WTC11 (cell line): Measurements from ENCODE around the gene TREH. TPM values are rescaled to one million over a fixed set of nuclear protein-coding genes. Genes with fewer than 3 reads are reported as not detected.

Experiments used
- AFF4 ChIP-seq: sonication (generic); formaldehyde crosslinking; IDR thresholded peaks from 2 replicates; pipeline ENCODE4 v1.8.1; 2023; ENCODE audit warnings: mild to moderate bottlenecking, missing genetic modification reagents, borderline replicate concordance
- ATF1 ChIP-seq: sonication (generic); formaldehyde crosslinking; IDR thresholded peaks from 2 replicates; pipeline ENCODE4 v1.8.1; 2023; ENCODE audit warnings: mild to moderate bottlenecking, moderate library complexity, missing genetic modification reagents
- CREB1 ChIP-seq: sonication (generic); formaldehyde crosslinking; IDR thresholded peaks from 2 replicates; pipeline ENCODE4 v1.8.0; 2023; ENCODE audit warnings: mild to moderate bottlenecking, missing genetic modification reagents
- CREM ChIP-seq: sonication (generic); formaldehyde crosslinking; IDR thresholded peaks from 2 replicates; pipeline ENCODE4 v1.8.1; 2022; ENCODE audit warnings: mild to moderate bottlenecking, missing genetic modification reagents, moderate library complexity
- ELF4 ChIP-seq: sonication (generic); formaldehyde crosslinking; IDR thresholded peaks from 2 replicates; pipeline ENCODE4 v1.8.1; 2022; ENCODE audit warnings: low read depth, mild to moderate bottlenecking, moderate library complexity, missing genetic modification reagents
- EMX1 ChIP-seq: fragments of 250-450 bp; sonication (Bioruptor Pico); IDR thresholded peaks from 2 replicates; pipeline ENCODE4 v1.8.0; 2021; ENCODE audit warnings: mild to moderate bottlenecking
- ESRRA ChIP-seq: sonication (generic); formaldehyde crosslinking; IDR thresholded peaks from 2 replicates; pipeline ENCODE4 v1.8.1; 2022; ENCODE audit warnings: mild to moderate bottlenecking, missing genetic modification reagents, borderline replicate concordance
- FOXP1 ChIP-seq: sonication (generic); formaldehyde crosslinking; IDR thresholded peaks from 2 replicates; pipeline ENCODE4 v1.8.0; 2022; ENCODE audit warnings: missing genetic modification reagents, mild to moderate bottlenecking, moderate library complexity, borderline replicate concordance
- NFYB ChIP-seq: sonication (generic); formaldehyde crosslinking; conservative IDR thresholded peaks from 2 replicates; pipeline ENCODE4 v1.8.0; 2022; ENCODE audit warnings: low read depth, missing genetic modification reagents
- NR2C2 ChIP-seq: sonication (generic); formaldehyde crosslinking; IDR thresholded peaks from 2 replicates; pipeline ENCODE4 v1.8.0; 2022; ENCODE audit warnings: mild to moderate bottlenecking, missing genetic modification reagents
- OVOL2 ChIP-seq: fragments of 250-450 bp; sonication (Bioruptor Pico); IDR thresholded peaks from 2 replicates; pipeline ENCODE4 v1.9.0; 2021; ENCODE audit warnings: mild to moderate bottlenecking, borderline replicate concordance
- PRRX2 ChIP-seq: fragments of 250-450 bp; sonication (Bioruptor Pico); IDR thresholded peaks from 2 replicates; pipeline ENCODE4 v1.8.0; 2021; ENCODE audit warnings: mild to moderate bottlenecking
- RELA ChIP-seq: sonication (generic); formaldehyde crosslinking; IDR thresholded peaks from 2 replicates; pipeline ENCODE4 v1.8.1; 2022; ENCODE audit warnings: missing genetic modification reagents, mild to moderate bottlenecking, borderline replicate concordance
- RORB ChIP-seq: fragments of 250-450 bp; sonication (Bioruptor Pico); IDR thresholded peaks from 2 replicates; pipeline ENCODE4 v1.9.0; 2021; ENCODE audit warnings: mild to moderate bottlenecking
- SMAD3 ChIP-seq: sonication (generic); formaldehyde crosslinking; IDR thresholded peaks from 2 replicates; pipeline ENCODE4 v1.8.0; 2022; ENCODE audit warnings: missing genetic modification reagents, mild to moderate bottlenecking, borderline replicate concordance
- SMAD4 ChIP-seq: sonication (generic); formaldehyde crosslinking; IDR thresholded peaks from 2 replicates; pipeline ENCODE4 v1.8.0; 2022; ENCODE audit warnings: mild to moderate bottlenecking, missing genetic modification reagents
- SOX15 ChIP-seq: fragments of 250-450 bp; sonication (Bioruptor Pico); IDR thresholded peaks from 2 replicates; pipeline ENCODE4 v1.9.0; 2021; ENCODE audit warnings: mild to moderate bottlenecking
- SP1 ChIP-seq: sonication (generic); formaldehyde crosslinking; conservative IDR thresholded peaks from 2 replicates; pipeline ENCODE4 v1.8.1; 2022; ENCODE audit warnings: missing genetic modification reagents
- TCF7 ChIP-seq: sonication (generic); formaldehyde crosslinking; IDR thresholded peaks from 2 replicates; pipeline ENCODE4 v1.8.0; 2022; ENCODE audit warnings: mild to moderate bottlenecking, low read depth, missing genetic modification reagents, moderate library complexity
- TEAD1 ChIP-seq: sonication (generic); formaldehyde crosslinking; IDR thresholded peaks from 2 replicates; pipeline ENCODE4 v1.8.0; 2022; ENCODE audit warnings: mild to moderate bottlenecking, missing genetic modification reagents
- ZNF138 ChIP-seq: sonication (generic); formaldehyde crosslinking; conservative IDR thresholded peaks from 2 replicates; pipeline ENCODE4 v1.8.1; 2022; ENCODE audit warnings: mild to moderate bottlenecking, moderate library complexity, missing genetic modification reagents
- ZNF219 ChIP-seq: sonication (generic); formaldehyde crosslinking; IDR thresholded peaks from 2 replicates; pipeline ENCODE4 v1.8.0; 2023; ENCODE audit warnings: missing genetic modification reagents, mild to moderate bottlenecking, borderline replicate concordance
- ZNF232 ChIP-seq: sonication (generic); formaldehyde crosslinking; IDR thresholded peaks from 2 replicates; pipeline ENCODE4 v1.8.0; 2022; ENCODE audit warnings: mild to moderate bottlenecking, missing genetic modification reagents
- ZNF396 ChIP-seq: fragments of 250-450 bp; sonication (Bioruptor Pico); IDR thresholded peaks from 2 replicates; pipeline ENCODE4 v1.8.0; 2021; ENCODE audit warnings: mild to moderate bottlenecking, moderate library complexity, borderline replicate concordance
- ZNF671 ChIP-seq: fragments of 250-450 bp; sonication (Bioruptor Pico); IDR thresholded peaks from 2 replicates; pipeline ENCODE4 v1.8.0; 2021; ENCODE audit warnings: mild to moderate bottlenecking
- ZSCAN18 ChIP-seq: fragments of 250-450 bp; sonication (Bioruptor Pico); IDR thresholded peaks from 2 replicates; pipeline ENCODE4 v2.1.2; 2022; ENCODE audit warnings: mild to moderate bottlenecking, moderate library complexity
- total RNA-seq: library from RNA; stranded (reverse); gene quantifications from 3 replicates; pipeline ENCODE4 v1.2.3, GENCODE V29; 2021
- TF ChIP-seq, protein P1 (sequence below): sonication (generic); formaldehyde crosslinking; IDR thresholded peaks from 2 replicates; pipeline ENCODE4 v1.8.0; 2023; ENCODE audit warnings: missing genetic modification reagents, mild to moderate bottlenecking, borderline replicate concordance
- TF ChIP-seq, protein P2 (sequence below): sonication (generic); formaldehyde crosslinking; IDR thresholded peaks from 2 replicates; pipeline ENCODE4 v1.8.0; 2022; ENCODE audit warnings: mild to moderate bottlenecking, missing genetic modification reagents
- TF ChIP-seq, protein P3 (sequence below): fragments of 200-600 bp; IDR thresholded peaks from 2 replicates; pipeline ENCODE4 v1.8.0; 2022; ENCODE audit warnings: antibody characterized with exemption
- TF ChIP-seq, protein P4 (sequence below): sonication (generic); formaldehyde crosslinking; conservative IDR thresholded peaks from 2 replicates; pipeline ENCODE4 v1.8.1; 2022; ENCODE audit warnings: mild to moderate bottlenecking, missing genetic modification reagents

TREH gene
- total RNA-seq, 1 experiment from 2014 or later = not detected

- TF ChIP-seq AFF4 = no peak
- TF ChIP-seq EMX1 (CRISPR knock-in tag) = no peak
- TF ChIP-seq, protein P1, sequence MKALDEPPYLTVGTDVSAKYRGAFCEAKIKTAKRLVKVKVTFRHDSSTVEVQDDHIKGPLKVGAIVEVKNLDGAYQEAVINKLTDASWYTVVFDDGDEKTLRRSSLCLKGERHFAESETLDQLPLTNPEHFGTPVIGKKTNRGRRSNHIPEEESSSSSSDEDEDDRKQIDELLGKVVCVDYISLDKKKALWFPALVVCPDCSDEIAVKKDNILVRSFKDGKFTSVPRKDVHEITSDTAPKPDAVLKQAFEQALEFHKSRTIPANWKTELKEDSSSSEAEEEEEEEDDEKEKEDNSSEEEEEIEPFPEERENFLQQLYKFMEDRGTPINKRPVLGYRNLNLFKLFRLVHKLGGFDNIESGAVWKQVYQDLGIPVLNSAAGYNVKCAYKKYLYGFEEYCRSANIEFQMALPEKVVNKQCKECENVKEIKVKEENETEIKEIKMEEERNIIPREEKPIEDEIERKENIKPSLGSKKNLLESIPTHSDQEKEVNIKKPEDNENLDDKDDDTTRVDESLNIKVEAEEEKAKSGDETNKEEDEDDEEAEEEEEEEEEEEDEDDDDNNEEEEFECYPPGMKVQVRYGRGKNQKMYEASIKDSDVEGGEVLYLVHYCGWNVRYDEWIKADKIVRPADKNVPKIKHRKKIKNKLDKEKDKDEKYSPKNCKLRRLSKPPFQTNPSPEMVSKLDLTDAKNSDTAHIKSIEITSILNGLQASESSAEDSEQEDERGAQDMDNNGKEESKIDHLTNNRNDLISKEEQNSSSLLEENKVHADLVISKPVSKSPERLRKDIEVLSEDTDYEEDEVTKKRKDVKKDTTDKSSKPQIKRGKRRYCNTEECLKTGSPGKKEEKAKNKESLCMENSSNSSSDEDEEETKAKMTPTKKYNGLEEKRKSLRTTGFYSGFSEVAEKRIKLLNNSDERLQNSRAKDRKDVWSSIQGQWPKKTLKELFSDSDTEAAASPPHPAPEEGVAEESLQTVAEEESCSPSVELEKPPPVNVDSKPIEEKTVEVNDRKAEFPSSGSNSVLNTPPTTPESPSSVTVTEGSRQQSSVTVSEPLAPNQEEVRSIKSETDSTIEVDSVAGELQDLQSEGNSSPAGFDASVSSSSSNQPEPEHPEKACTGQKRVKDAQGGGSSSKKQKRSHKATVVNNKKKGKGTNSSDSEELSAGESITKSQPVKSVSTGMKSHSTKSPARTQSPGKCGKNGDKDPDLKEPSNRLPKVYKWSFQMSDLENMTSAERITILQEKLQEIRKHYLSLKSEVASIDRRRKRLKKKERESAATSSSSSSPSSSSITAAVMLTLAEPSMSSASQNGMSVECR (CRISPR knock-in tag) = peak; percentile 61; the same call in 1 of the 2 replicates
- no peak for TF ChIP-seq OVOL2 (CRISPR knock-in tag)
- no peak for TF ChIP-seq NR2C2 (CRISPR knock-in tag)
- TF ChIP-seq ZNF232 (CRISPR knock-in tag) = peak; percentile 72; the same call in 1 of the 2 replicates
- no peak for TF ChIP-seq ZNF671 (CRISPR knock-in tag)
- no peak for TF ChIP-seq ELF4 (CRISPR knock-in tag)
- TF ChIP-seq CREM = no peak
- no peak for TF ChIP-seq RELA
- TF ChIP-seq NFYB = no peak
- 0 out of 2 replicates have a peak, but pooled peaks have one; percentile 2 for TF ChIP-seq ZNF138 (CRISPR knock-in tag)
- peak; percentile 46 for TF ChIP-seq SP1 (CRISPR knock-in tag)
- no peak for TF ChIP-seq ZSCAN18
- no peak for TF ChIP-seq ATF1 (CRISPR knock-in tag)
- TF ChIP-seq, protein P2, sequence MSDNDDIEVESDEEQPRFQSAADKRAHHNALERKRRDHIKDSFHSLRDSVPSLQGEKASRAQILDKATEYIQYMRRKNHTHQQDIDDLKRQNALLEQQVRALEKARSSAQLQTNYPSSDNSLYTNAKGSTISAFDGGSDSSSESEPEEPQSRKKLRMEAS (CRISPR knock-in tag) = peak; percentile 80
- no peak for TF ChIP-seq PRRX2 (CRISPR knock-in tag)
- peak; percentile 54; the same call in 1 of the 2 replicates for TF ChIP-seq ESRRA (CRISPR knock-in tag)
- TF ChIP-seq RORB (CRISPR knock-in tag) = no peak
- TF ChIP-seq CREB1 (CRISPR knock-in tag) = peak; percentile 49; the same call in 1 of the 2 replicates
- TF ChIP-seq SMAD3 = no peak
- no peak for TF ChIP-seq SOX15 (CRISPR knock-in tag)
- no peak for TF ChIP-seq ZNF219 (CRISPR knock-in tag)
- TF ChIP-seq TCF7 (CRISPR knock-in tag) = no peak
- TF ChIP-seq TEAD1 = no peak
- TF ChIP-seq, protein P3, sequence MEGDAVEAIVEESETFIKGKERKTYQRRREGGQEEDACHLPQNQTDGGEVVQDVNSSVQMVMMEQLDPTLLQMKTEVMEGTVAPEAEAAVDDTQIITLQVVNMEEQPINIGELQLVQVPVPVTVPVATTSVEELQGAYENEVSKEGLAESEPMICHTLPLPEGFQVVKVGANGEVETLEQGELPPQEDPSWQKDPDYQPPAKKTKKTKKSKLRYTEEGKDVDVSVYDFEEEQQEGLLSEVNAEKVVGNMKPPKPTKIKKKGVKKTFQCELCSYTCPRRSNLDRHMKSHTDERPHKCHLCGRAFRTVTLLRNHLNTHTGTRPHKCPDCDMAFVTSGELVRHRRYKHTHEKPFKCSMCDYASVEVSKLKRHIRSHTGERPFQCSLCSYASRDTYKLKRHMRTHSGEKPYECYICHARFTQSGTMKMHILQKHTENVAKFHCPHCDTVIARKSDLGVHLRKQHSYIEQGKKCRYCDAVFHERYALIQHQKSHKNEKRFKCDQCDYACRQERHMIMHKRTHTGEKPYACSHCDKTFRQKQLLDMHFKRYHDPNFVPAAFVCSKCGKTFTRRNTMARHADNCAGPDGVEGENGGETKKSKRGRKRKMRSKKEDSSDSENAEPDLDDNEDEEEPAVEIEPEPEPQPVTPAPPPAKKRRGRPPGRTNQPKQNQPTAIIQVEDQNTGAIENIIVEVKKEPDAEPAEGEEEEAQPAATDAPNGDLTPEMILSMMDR = peak; percentile 81
- TF ChIP-seq, protein P4, sequence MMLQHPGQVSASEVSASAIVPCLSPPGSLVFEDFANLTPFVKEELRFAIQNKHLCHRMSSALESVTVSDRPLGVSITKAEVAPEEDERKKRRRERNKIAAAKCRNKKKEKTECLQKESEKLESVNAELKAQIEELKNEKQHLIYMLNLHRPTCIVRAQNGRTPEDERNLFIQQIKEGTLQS (CRISPR knock-in tag) = no peak
- no peak for TF ChIP-seq SMAD4 (CRISPR knock-in tag)
- TF ChIP-seq ZNF396 (CRISPR knock-in tag) = no peak
- no peak for TF ChIP-seq FOXP1
These were observed 10.6 kb upstream of the TREH start (continued) for GRCh38 chr11:118689852-118690552.
